Gastrocnemius medialis (tissue), 4 donors: Measurements from ENCODE around the gene PUM1. TPM values are rescaled to one million over a fixed set of nuclear protein-coding genes. Genes with fewer than 3 reads are reported as not detected.

Experiments used
- ATAC-seq, 2 donors: fragments of 150-250 bp; one replicate each; pipeline ENCODE4 v1.9.1; 2016
- DNase-seq, 2 donors: peaks; one replicate each; pipeline ENCODE4 v3.0.0-alpha.2; 2019
- H3K27ac ChIP-seq, 4 donors: fragments of 200-600 bp; sonication (generic); 1 replicate in 1 of 4; 2 replicates in 3 of 4; pipeline ENCODE4 v1.5.1; 2016 to 2018; ENCODE audit warnings: mild to moderate bottlenecking in 2 of 4, moderate library complexity in 1 of 4
- H3K27me3 ChIP-seq, 3 donors: fragments of 200-600 bp; sonication (generic) in 2 of 3; 1 replicate in 1 of 3; 2 replicates in 2 of 3; pipeline versions ENCODE4 v1.5.1 to v1.6.0; 2016 to 2019; ENCODE audit warnings: mild to moderate bottlenecking in 1 of 3, moderate library complexity in 1 of 3
- H3K36me3 ChIP-seq, 2 donors: fragments of 200-600 bp; sonication (generic) in 1 of 2; one replicate each; pipeline ENCODE4 v1.5.1; 2017 to 2018
- H3K4me1 ChIP-seq, 2 donors: fragments of 200-600 bp; sonication (generic) in 1 of 2; one replicate each; pipeline ENCODE4 v1.5.1; 2016 to 2017; ENCODE audit warnings: mild to moderate bottlenecking in 2 of 2
- H3K4me3 ChIP-seq, 4 donors: fragments of 200-600 bp; sonication (generic) in 3 of 4; 1 replicate in 1 of 4; 2 replicates in 3 of 4; pipeline ENCODE4 v1.5.1; 2016 to 2019; ENCODE audit warnings: mild to moderate bottlenecking in 2 of 4
- H3K9me3 ChIP-seq, 3 donors: fragments of 200-600 bp; sonication (generic) in 2 of 3; 1 replicate in 1 of 3; 2 replicates in 2 of 3; pipeline ENCODE4 v1.5.1; 2016 to 2019
- CTCF ChIP-seq, 5 experiments: fragments of 450-650 bp in 3 of 5; fragments of 200-600 bp in 2 of 5; sonication (generic) in 2 of 5; IDR thresholded peaks in 4 of 5; conservative IDR thresholded peaks in 1 of 5; 1 replicate in 4 of 5; 2 replicates in 1 of 5; pipeline ENCODE4 v1.5.1; 2016 to 2019; ENCODE audit warnings: antibody characterized with exemption in 5 of 5, mild to moderate bottlenecking in 3 of 5, moderate library complexity in 3 of 5
- POLR2A ChIP-seq, 2 donors: fragments of 450-650 bp; IDR thresholded peaks; one replicate each; pipeline ENCODE4 v1.6.1; 2017; ENCODE audit warnings: antibody characterized with exemption in 2 of 2, mild to moderate bottlenecking in 2 of 2, moderate library complexity in 2 of 2
- in situ Hi-C, 4 donors: fragments of 200-750 bp; cut with MboI; loops; one replicate each; pipeline versions ENCODE4 v1.15.0 to v1.8.0; 2017; ENCODE audit warnings: low sequenced_read_pairs in 4 of 4
- intact Hi-C: fragments of 100-400 bp; cut with DNase I; formaldehyde crosslinking; loops from one replicate; pipeline ENCODE4 v1.15.1; 2023; ENCODE audit warnings: low total_unique reads
- total RNA-seq, 4 donors: library from RNA; depleted of rRNA; stranded (reverse); fragments of >200 nt; gene quantifications; one replicate each; pipeline versions ENCODE4 v1.1.0 to v1.2.3, GENCODE V29; 2016

PUM1 gene
- total RNA-seq, 4 donors from 2014 or later: 56.7 to 111 (median 76.4) TPM

GRCh38 chr1:30903343-30904034 is 162.0 kb downstream of the PUM1 start:
- peak overlapping the region in 2 of 4 donors; percentile 60 to 67 for H3K27ac ChIP-seq
- in situ Hi-C loops: no loop called here

GRCh38 chr1:30902593-30903290 is 162.8 kb downstream of the PUM1 start:
- peaks cover 0 to 7% of the 10 kb centered on the region in 2 donors for H3K4me1 ChIP-seq
- ATAC-seq: peak in 1 of 2 donors; percentile 13
- peak overlapping the region; percentile 45 to 67 (median 63) for H3K27ac ChIP-seq
- H3K36me3 ChIP-seq: no peaks in the 10 kb centered on the region
- peaks cover 0 to 4% (median 0%) of the 10 kb centered on the region in 3 donors for H3K27me3 ChIP-seq
- TF ChIP-seq POLR2A (IDR thresholded peaks at IDR 0.05): no peak
- H3K4me3 ChIP-seq: no peak overlapping the region
- intact Hi-C loops: no loop called here
- DNase-seq: no peak
- in situ Hi-C loops: no loop called here
- no peaks in the 10 kb centered on the region for H3K9me3 ChIP-seq

More at GRCh38 chr1:30903343-30904034, 162.0 kb downstream of the PUM1 start:
- intact Hi-C loops: no loop called here
- no peak for DNase-seq
- Histone ChIP-seq H3K27me3 (peaks cover 0 to 7% (median 0%) of the 10 kb centered on the region in 3 donors), H3K4me3 (no peak overlapping the region), H3K4me1 (peaks cover 0 to 7% of the 10 kb centered on the region in 2 donors), H3K36me3 (no peaks in the 10 kb centered on the region), H3K9me3 (no peaks in the 10 kb centered on the region)
- no peak for TF ChIP-seq POLR2A (IDR thresholded peaks at IDR 0.05)
- no peak for TF ChIP-seq CTCF (IDR thresholded peaks at IDR 0.05 in 4 of 5, conservative IDR thresholded peaks at IDR 0.05 in 1 of 5)
- peak in 1 of 2 donors; percentile 6 for ATAC-seq

- Histone ChIP-seq H3K9me3 (no peaks in the 10 kb centered on the region), H3K36me3 (no peaks in the 10 kb centered on the region), H3K27ac (peak overlapping the region; percentile 45 to 67 (median 63)), H3K4me1 (peaks cover 0 to 7% of the 10 kb centered on the region in 2 donors), H3K27me3 (no peaks in the 10 kb centered on the region), H3K4me3 (no peak overlapping the region)
- TF ChIP-seq CTCF (IDR thresholded peaks at IDR 0.05 in 4 of 5, conservative IDR thresholded peaks at IDR 0.05 in 1 of 5) (no peak), POLR2A (IDR thresholded peaks at IDR 0.05) (no peak)
- intact Hi-C loops (no loop called here), in situ Hi-C loops (no loop called here)
- no peak for DNase-seq
- peak in 1 of 2 donors; percentile 31 for ATAC-seq
Measured at GRCh38 chr1:30901798-30902581, 163.5 kb downstream of the PUM1 start.

- H3K4me1 ChIP-seq: peaks cover 0 to 7% of the 10 kb centered on the region in 2 donors
- no peak for ATAC-seq
- no peaks in the 10 kb centered on the region for H3K9me3 ChIP-seq
- no peaks in the 10 kb centered on the region for H3K27me3 ChIP-seq
- H3K4me3 ChIP-seq: no peak overlapping the region
- no peaks in the 10 kb centered on the region for H3K36me3 ChIP-seq
- intact Hi-C loops: no loop called here
- no peak for DNase-seq
- in situ Hi-C loops: no loop called here
- no peak for TF ChIP-seq CTCF (IDR thresholded peaks at IDR 0.05 in 4 of 5, conservative IDR thresholded peaks at IDR 0.05 in 1 of 5)
- TF ChIP-seq POLR2A (IDR thresholded peaks at IDR 0.05): no peak
- H3K27ac ChIP-seq: peak overlapping the region in 2 of 4 donors; percentile 60 to 67
Measured at GRCh38 chr1:30900931-30901560, 164.5 kb downstream of the PUM1 start.
